HG02870 (cell line): ENCODE data around the gene RIMS1.

Experiments used
- ATAC-seq: cut with Tn5 transposase; IDR thresholded peaks from one replicate; pipeline ENCODE4 v1.9.1; 2021; ENCODE audit warnings: mild to moderate bottlenecking, moderate library complexity; ENCODE audit not compliant: unreplicated experiment

Gene RIMS1, protein sequence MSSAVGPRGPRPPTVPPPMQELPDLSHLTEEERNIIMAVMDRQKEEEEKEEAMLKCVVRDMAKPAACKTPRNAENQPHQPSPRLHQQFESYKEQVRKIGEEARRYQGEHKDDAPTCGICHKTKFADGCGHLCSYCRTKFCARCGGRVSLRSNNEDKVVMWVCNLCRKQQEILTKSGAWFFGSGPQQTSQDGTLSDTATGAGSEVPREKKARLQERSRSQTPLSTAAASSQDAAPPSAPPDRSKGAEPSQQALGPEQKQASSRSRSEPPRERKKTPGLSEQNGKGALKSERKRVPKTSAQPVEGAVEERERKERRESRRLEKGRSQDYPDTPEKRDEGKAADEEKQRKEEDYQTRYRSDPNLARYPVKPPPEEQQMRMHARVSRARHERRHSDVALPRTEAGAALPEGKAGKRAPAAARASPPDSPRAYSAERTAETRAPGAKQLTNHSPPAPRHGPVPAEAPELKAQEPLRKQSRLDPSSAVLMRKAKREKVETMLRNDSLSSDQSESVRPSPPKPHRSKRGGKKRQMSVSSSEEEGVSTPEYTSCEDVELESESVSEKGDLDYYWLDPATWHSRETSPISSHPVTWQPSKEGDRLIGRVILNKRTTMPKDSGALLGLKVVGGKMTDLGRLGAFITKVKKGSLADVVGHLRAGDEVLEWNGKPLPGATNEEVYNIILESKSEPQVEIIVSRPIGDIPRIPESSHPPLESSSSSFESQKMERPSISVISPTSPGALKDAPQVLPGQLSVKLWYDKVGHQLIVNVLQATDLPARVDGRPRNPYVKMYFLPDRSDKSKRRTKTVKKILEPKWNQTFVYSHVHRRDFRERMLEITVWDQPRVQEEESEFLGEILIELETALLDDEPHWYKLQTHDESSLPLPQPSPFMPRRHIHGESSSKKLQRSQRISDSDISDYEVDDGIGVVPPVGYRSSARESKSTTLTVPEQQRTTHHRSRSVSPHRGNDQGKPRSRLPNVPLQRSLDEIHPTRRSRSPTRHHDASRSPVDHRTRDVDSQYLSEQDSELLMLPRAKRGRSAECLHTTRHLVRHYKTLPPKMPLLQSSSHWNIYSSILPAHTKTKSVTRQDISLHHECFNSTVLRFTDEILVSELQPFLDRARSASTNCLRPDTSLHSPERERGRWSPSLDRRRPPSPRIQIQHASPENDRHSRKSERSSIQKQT (N-terminal part only)

DNA sequence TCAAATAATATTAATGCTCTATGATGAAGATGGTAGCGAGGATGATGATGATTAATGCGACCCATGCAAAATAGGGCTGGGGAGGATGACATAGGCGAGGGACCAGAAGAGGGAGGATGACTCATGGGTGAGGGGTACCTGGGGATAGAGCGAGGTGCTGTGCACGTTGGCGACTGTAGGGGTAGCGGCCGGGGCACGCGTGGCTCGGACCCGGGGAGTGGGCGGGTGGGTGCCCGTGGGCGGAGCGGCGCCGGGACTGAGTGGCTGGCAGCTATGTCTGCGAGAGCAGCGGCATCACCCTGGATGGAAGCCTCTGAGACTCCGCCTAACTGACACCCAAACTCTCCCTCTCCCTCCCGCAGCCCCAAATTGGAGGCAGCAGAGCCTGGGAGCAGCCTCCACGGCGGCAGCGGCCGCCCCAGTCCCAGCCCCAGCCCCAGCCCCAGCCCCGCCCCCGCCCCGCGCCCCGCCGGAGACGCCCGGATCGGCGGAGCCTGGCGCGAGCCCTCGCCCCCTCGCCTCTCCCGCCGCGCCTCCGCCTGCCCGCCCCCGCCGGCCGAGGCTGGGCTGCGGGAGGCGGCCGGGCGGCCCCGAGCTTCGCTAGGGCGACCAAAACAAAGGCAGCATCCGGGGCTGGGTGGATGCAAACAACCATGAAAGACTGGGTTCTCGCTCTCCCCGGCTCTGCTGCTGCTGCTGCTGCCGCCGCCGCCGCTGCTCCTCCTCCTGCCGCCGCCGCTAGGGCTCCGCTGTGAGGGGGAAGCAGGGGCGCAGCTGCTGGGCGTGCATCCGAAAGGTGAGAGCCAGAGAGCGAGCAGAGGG is at the start of gene RIMS1:
Gene RIMS1 (plus strand): TSS at position 367 of the 822 bp plus-strand sequence. CDS start 474 bp downstream, outside the sequence.
- ATAC-seq, result peak; percentile 85

DNA sequence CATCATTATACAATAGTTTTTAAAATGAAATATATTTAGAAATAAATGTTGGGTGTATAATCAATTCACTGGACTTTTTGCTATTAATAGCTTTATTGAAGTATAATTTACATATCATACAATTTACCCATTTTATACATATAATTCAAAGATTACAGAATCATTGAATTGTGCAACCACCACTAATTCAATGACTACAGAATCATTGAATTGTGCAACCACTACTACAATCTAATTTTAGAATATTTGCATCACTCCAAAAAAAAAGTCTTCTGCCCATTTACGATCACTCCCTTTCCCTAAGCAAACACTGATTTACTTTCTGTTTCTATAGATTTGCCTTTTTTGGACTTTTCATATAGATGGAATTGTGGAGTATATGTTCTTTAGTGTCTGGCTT is 35.1 kb upstream of the RIMS1 start:
- ATAC-seq, result no peak

DNA sequence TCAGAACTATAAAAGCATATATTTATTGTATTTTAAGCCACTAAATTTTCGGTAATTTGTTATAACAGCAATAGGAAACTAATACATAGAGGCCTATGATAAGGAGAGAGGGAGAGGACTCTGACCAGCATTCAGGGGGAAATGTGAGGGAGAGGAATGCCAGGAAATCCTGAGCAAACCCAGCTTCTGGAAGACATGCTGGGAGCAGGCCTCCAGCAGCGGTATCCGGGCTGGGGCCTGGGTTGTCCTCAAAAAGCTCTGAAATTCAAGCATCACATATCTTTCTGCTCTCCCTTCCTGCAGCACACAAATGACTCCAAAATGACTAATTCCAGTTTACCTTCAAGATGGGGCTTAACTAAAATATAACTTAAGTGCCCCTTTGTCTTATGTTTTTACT is 33.4 kb upstream of the RIMS1 start:
- ATAC-seq, result no peak

DNA sequence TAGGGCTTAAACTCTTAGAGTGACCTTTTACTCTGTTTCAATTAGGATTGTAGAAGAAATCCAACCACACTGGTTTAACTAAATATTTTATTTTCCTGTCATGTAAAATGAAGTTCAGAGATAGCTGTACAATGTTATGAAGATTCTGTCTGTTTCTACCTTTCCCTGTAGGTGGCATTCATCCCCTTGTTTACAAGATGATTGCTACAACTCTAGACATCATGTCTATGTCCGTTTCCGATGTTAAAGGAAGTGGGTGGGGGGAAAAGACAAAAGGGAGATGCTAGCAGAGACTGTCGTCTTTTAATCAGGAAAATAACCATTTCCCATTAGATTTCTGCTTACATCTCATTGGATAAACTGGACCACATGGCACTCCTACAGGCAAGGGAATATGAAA is 30.9 kb upstream of the RIMS1 start:
- ATAC-seq, result no peak

DNA sequence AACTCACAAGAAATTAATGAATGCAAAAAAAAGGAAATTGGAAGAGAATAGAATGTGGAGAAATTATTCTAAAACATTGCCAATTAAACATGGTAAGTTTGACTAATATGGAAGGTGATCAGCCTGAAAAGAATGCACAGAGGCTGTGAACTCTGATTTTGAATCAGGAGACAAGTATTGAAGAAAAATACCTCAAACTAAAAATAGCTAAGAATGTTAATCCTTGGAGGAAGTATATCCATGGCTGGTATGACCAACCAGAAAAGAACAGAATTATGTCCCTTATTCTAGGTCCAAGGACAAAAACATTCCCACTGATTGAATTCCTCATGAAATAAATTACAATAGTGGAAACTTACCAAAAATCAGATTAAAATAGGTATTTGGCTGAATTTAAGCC is 7.3 kb upstream of the RIMS1 start:
- no peak for ATAC-seq

DNA sequence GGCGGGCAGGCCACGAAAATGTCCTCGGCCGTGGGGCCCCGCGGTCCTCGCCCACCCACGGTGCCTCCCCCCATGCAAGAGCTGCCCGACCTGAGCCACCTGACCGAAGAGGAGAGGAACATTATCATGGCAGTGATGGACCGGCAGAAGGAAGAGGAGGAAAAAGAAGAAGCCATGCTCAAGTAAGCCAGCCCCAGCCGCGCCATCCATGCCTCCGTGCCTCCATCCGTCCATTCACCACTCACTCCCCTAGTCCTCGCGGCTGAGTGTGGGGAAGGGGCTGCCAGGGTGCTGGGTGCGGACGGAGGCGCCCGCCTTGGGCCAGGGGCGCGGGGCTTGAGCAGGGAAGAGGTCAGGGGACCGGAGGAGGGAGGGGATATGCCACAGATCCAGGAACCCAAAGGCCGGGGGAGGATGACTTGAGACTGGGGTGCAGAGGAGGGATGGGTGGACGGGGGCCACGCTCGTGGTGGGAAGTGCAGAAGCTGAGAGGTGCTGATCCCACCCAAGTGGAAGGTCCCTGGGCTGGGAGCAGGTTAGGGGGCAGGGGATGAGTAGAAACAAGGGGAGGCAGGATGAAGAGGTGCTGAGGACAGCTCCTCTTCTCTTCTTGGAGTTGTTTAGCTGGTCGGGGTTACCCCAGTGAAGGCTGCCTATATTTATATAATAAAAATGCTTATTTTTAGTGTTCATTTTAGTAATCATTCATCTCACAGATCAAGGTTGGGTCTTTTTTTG is 825 bp downstream of the RIMS1 start:
- no peak for ATAC-seq

DNA sequence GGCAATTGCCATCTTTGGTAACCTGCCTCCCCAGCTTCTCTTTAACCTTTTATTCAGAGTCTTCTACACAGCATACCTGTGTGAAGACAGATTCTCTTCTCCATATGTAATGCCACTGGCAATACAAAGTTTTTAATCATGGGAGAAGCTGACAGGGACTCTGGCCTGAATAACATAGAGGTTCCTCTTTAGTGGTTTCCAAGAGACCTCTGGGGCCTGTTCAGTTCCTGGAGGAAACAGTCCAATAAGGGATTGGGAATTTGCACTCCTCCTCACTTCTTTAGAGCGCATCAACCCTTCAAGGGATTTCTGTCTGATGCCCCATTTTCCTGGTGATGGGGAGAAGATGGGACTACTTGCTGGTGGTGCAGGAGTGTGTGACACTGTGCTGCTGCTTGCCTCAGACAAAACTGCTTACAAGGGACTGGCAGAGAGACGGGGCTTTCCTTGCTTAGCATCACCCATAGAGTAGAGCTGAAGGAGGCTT is 1.4 kb downstream of the RIMS1 start:
- ATAC-seq, result no peak

DNA sequence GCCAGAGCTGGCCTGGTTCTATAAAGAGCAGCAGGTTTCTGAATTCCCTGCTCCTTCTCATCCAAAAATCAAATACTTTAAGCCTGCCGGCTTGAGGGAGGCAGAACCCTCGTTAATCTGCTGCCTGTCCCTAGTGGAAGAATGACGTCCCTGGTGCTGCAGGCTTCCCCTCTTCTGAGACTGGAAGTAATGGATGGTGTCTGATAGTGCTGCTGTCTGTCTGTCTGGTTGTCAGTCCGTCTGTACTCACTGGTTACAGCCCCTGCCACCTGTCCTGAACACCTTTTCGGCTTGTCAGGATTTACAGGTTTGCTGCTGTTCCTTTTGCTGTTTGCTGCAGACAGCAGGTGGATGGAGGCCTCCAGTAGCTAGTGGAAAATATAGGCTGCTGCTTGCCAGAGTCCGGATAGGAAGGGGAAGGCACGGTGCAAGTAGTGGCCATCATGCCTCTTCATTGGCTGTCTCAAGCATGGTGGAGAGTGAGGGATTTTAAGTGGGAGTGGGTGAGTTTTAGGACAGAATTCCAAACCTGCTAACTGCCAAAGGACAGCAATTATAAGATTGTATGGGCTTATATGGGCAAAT is 2.5 kb downstream of the RIMS1 start:
- no peak for ATAC-seq

DNA sequence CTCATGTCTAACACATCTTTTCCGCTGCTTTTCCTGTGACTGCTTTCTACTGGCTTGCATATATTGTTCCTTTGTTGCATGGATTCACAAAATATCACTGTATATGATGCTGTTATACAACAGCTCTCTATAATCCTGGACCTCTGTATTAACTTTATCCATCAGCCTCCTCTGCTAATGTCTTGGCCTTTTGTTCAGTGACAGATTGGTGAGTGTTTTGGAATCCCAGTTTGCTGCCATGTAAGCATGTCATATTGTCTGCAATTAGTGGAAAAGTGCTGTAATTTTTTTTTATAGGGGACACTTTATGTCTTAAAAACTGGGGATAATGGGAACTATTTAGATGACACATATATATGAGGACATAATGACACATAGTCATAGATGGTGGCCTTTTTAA is 3.0 kb downstream of the RIMS1 start:
- no peak for ATAC-seq

DNA sequence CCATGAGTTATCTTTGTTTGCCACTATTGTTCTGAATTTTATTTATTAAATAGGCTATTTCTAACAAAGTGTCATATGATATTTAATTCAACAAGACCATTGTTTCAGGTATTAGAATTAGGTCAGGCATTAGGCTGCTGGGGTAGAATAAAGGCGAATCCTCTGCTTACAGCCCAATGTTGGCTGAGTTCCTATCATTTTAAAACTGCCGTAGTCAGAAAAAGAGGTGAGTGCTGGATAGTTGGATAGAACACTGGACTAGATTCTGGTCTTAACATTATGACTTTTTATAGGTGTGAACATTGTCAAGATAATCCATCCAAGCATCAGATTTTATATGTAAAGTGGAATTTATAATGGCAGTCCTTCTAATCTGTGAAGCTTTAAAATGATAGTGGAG is 6.3 kb downstream of the RIMS1 start:
- no peak for ATAC-seq

DNA sequence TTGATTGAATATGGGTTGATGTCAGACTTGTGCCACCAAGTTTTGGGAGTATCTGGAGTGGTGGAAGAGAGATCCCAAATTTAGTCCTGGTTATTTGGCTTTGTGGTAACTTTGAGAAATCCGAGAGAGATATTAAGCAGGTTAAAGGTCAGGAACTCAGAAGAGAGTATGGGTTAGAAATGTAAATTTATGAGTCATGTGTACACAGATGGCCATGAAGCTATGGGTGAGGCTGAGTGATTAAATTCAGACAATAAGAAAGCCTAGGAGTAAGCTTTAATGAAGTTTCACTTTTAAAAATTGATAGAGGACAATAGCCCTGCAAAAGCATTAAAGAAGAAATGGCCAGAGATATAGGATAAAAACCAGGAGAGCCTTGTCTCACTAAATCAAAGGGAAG is 14.3 kb downstream of the RIMS1 start:
- no peak for ATAC-seq

DNA sequence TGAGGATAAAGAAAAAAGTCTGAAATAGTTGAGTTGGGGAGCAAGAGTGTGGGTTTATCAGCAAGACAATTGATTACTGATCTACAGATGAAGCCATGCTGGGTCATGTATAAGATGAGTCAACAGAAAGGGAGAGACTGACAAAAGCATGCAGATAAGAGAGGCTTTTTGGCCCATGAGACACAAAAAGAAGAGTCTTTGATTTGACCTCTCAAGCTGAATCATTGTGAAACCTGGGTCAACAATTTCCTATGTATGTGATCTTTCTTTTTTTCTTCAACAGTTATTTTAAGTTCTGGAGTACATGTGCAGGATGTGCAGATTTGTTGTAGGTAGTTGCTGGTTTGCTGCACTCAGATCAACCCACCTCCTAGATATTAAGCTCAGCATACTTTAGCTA is 15.9 kb downstream of the RIMS1 start:
- ATAC-seq, result peak; percentile 67

DNA sequence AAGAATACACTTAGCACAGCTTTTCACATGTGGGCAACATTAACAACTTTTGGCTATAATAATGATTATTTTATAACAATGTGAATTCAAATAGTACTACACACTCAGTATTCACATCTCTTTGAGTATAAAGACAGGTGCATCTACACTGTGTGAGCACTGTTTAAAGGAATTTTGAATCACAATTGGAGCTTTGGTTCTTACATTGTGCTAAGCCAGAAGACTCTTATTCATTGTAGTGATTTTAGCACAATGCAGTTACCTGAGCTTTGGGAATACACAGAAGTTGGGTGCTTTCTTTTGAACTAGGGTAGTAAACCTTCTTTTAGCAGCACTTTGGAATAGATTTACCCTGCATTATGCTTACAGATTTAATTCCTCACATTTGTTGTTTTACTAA is 20.5 kb downstream of the RIMS1 start:
- no peak for ATAC-seq

DNA sequence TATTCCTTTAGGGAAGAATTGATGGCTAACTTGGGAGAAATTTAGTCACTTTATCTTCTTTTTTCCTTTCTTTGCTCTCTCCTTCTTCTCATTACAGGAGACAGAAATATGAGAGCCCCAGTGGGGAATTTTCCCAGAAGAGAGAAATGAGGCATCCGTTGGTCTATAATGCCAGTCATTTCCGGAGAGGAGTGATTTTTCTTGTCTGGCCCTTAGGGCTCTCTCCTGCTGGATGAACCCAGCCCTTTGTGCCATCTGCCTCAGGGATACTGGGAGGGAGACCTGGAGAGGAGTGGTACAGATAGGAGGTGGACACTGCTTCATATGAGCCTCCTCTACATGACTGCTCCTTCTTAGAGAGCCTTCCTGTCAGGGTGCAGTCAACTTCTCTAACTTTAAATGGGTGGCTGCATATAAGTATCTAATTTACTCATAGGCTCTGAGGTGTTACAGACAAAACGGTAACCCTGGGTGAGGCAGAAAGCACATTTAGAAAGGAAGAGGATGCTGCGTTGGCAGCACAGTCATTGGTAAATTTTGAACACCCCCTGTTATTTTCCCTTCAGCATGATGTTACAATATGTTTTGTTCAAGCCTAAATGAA is 21.9 kb downstream of the RIMS1 start:
- ATAC-seq, result peak; percentile 70

DNA sequence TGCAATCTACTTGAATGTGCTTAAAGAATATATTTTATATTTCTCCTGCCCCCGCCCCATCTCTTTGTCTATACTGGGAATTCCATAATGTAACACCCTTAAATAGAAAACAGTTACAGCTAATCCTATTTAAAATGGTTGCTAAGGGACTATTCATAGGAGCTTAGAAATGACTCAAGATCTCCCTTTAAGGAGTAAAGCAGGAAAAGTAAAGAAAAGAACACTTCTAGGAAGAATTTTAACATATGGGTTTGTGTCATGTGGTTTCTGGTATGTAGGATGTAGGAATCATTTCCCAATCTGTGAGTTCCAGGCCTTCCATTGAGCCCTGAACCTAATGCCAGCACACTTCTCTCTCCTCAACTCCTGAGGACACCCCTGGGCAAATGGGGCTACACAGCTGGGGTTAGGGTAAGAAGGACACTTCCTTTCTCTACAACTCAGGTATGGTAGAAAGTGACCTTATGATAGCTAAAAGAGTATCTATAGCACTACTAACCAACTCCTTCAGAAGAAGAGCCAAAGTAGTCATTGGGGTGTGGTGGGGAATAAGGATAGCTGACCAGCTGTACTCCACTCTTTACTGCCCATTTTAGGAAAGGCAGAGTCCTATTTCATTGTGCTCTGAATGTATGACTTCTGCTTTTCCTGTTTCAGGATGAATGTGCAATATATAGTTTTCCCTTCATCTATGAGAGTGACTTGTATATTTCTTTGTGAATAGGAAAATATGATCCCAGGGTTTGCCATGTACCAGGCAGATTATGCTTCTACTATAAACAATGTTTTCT is 27.3 kb downstream of the RIMS1 start:
- ATAC-seq, result no peak

DNA sequence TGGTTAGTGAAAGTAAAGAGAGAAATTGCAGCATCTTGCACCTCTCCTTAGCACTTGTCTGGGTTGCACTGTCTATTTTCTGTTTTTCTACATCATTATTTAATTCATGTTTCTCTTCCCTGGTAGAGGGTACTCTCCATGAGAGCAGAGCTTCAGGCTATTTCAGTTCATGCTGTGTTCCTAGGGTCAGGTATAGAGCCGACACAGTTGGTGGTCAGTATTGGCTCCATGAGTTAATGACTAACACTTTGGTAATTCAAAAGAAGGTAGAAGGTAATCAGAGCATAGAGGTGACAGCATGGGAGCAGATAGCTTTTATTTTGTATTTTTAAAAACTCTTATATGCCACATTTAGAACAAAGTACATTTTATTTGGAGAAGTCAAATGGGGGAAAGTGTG is 42.7 kb downstream of the RIMS1 start:
- ATAC-seq, result no peak

DNA sequence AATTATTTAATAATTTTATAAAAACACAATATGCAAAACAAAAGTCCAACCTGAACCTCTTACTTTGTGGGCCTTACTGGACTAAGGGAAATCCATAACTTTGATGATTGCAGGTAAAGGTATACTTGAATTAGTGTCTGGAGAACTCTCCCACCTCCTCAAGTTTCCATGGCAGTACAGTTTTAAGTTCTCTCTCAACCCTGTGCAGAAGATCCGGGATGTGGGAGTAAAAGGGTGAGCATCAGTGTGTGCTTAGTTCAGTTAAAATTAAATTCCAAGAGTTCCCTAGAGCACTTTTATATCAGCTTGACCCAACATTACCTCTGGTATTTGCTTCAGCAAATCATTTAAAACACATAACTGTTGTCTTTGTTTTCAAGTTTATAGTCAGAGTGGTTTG is 47.5 kb downstream of the RIMS1 start:
- ATAC-seq, result no peak

DNA sequence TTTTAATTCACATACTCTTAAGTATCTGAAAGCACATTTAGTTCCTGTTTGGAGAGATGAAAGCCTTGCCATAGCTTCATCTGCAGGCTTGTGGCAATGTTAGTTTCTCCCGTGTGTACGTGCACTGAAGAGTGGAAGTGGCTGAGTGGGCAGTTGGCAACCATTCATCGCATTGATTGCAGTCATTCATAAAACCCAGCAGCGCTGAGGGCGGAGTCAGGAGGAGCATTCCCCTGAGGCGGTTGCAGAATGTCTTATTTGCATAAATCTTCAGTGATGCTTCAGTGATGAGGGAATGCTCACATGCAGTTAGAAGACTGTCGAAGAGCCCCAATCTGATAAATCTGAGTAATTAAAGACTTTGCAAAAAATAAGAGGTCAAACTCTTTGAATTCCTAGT is 79.1 kb downstream of the RIMS1 start:
- peak; percentile 71 for ATAC-seq
